ENCODE measurements around the gene AIMP1.
A peak's percentile ranks its signal among the peaks of the same experiment; 100 is the strongest.

The AIMP1 gene

GRCh38 chr4:106315968-106316772 lies at the start of gene AIMP1, which contains the start of gene TBCK:
AIMP1 (plus strand) TSS chr4:106316550; CDS start chr4:106325010, 8,460 bp downstream.
TBCK (minus strand) TSS chr4:106316209; CDS start chr4:106308960, 7,249 bp downstream.
- H3K4me1 ChIP-seq (ENCODE audit: insufficient read depth, low read length) = peaks cover 5% of the 10 kb centered on the region; the same call in 1 of the 2 replicates
- H3K27me3 ChIP-seq (ENCODE audit: insufficient read depth, low read length) = no peaks in the 10 kb centered on the region
- peaks cover 6% of the 10 kb centered on the region; the same call in 1 of the 2 replicates for H3K9me3 ChIP-seq (ENCODE audit: insufficient read depth, low read depth, low read length)
- peak within 1 kb of the TSS; percentile 86 for H3K4me3 ChIP-seq (ENCODE audit: low read length)
- peak within 1 kb of the TSS; percentile 93 for H3K9ac ChIP-seq (ENCODE audit: low read depth, low read length)
- no peaks in the 10 kb centered on the region for H3K36me3 ChIP-seq (ENCODE audit: insufficient read depth, low read depth, low read length)
- peak within 1 kb of the TSS; percentile 80 for H3K27ac ChIP-seq (ENCODE audit: low read length)

GRCh38 chr4:106268786-106269185 lies 47.6 kb upstream of the AIMP1 start:
- no peak overlapping the region for H3K4me3 ChIP-seq (ENCODE audit: low read length)

GRCh38 chr4:106269711-106270110 lies 46.6 kb upstream of the AIMP1 start:
- no peaks in the 10 kb centered on the region for H3K27me3 ChIP-seq (ENCODE audit: insufficient read depth, low read length)
- no peaks in the 10 kb centered on the region for H3K36me3 ChIP-seq (ENCODE audit: insufficient read depth, low read depth, low read length)
- no peak overlapping the region for H3K9ac ChIP-seq (ENCODE audit: low read depth, low read length)
- peaks cover 2% of the 10 kb centered on the region; the same call in 1 of the 2 replicates for H3K4me1 ChIP-seq (ENCODE audit: insufficient read depth, low read length)
- H3K4me3 ChIP-seq (ENCODE audit: low read length) = no peak overlapping the region
- no peaks in the 10 kb centered on the region; the same call in 1 of the 2 replicates for H3K9me3 ChIP-seq (ENCODE audit: insufficient read depth, low read depth, low read length)
- no peak overlapping the region for H3K27ac ChIP-seq (ENCODE audit: low read length)

More at GRCh38 chr4:106268786-106269185, 47.6 kb upstream of the AIMP1 start:
- Histone ChIP-seq H3K9me3 (ENCODE audit: insufficient read depth, low read depth, low read length) (no peaks in the 10 kb centered on the region; the same call in 1 of the 2 replicates), H3K9ac (ENCODE audit: low read depth, low read length) (no peak overlapping the region), H3K4me1 (ENCODE audit: insufficient read depth, low read length) (no peaks in the 10 kb centered on the region), H3K36me3 (ENCODE audit: insufficient read depth, low read depth, low read length) (no peaks in the 10 kb centered on the region), H3K27me3 (ENCODE audit: insufficient read depth, low read length) (no peaks in the 10 kb centered on the region), H3K27ac (ENCODE audit: low read length) (no peak overlapping the region)

- no peaks in the 10 kb centered on the region for H3K36me3 ChIP-seq (ENCODE audit: insufficient read depth, low read depth, low read length)
- no peak overlapping the region for H3K4me3 ChIP-seq (ENCODE audit: low read length)
- no peaks in the 10 kb centered on the region for H3K27me3 ChIP-seq (ENCODE audit: insufficient read depth, low read length)
- no peaks in the 10 kb centered on the region; the same call in 1 of the 2 replicates for H3K9me3 ChIP-seq (ENCODE audit: insufficient read depth, low read depth, low read length)
- H3K4me1 ChIP-seq (ENCODE audit: insufficient read depth, low read length) = peaks cover 2% of the 10 kb centered on the region; the same call in 1 of the 2 replicates
- H3K27ac ChIP-seq (ENCODE audit: low read length) = no peak overlapping the region
- no peak overlapping the region for H3K9ac ChIP-seq (ENCODE audit: low read depth, low read length)
These were observed 45.6 kb upstream of the AIMP1 start for GRCh38 chr4:106270736-106271135.

- H3K27ac ChIP-seq (ENCODE audit: low read length) = no peak overlapping the region
- peaks cover 2% of the 10 kb centered on the region; the same call in 1 of the 2 replicates for H3K4me1 ChIP-seq (ENCODE audit: insufficient read depth, low read length)
- H3K9me3 ChIP-seq (ENCODE audit: insufficient read depth, low read depth, low read length) = no peaks in the 10 kb centered on the region; the same call in 1 of the 2 replicates
- H3K4me3 ChIP-seq (ENCODE audit: low read length) = no peak overlapping the region
- H3K36me3 ChIP-seq (ENCODE audit: insufficient read depth, low read depth, low read length) = no peaks in the 10 kb centered on the region
- H3K9ac ChIP-seq (ENCODE audit: low read depth, low read length) = no peak overlapping the region
- no peaks in the 10 kb centered on the region for H3K27me3 ChIP-seq (ENCODE audit: insufficient read depth, low read length)
These were observed 42.5 kb upstream of the AIMP1 start for GRCh38 chr4:106273831-106274230.

- no peak overlapping the region for H3K4me3 ChIP-seq (ENCODE audit: low read length)
- H3K9me3 ChIP-seq (ENCODE audit: insufficient read depth, low read depth, low read length) = no peaks in the 10 kb centered on the region; the same call in 1 of the 2 replicates
- no peak overlapping the region for H3K9ac ChIP-seq (ENCODE audit: low read depth, low read length)
- H3K36me3 ChIP-seq (ENCODE audit: insufficient read depth, low read depth, low read length) = no peaks in the 10 kb centered on the region
- no peak overlapping the region for H3K27ac ChIP-seq (ENCODE audit: low read length)
- H3K27me3 ChIP-seq (ENCODE audit: insufficient read depth, low read length) = no peaks in the 10 kb centered on the region
- peaks cover 2% of the 10 kb centered on the region; the same call in 1 of the 2 replicates for H3K4me1 ChIP-seq (ENCODE audit: insufficient read depth, low read length)
These were observed 39.1 kb upstream of the AIMP1 start for GRCh38 chr4:106277140-106277675.

GRCh38 chr4:106284227-106284626 lies 32.1 kb upstream of the AIMP1 start:
- no peaks in the 10 kb centered on the region for H3K27me3 ChIP-seq (ENCODE audit: insufficient read depth, low read length)
- no peaks in the 10 kb centered on the region for H3K36me3 ChIP-seq (ENCODE audit: insufficient read depth, low read depth, low read length)
- H3K27ac ChIP-seq (ENCODE audit: low read length) = no peak overlapping the region
- no peak overlapping the region for H3K9ac ChIP-seq (ENCODE audit: low read depth, low read length)
- H3K4me1 ChIP-seq (ENCODE audit: insufficient read depth, low read length) = no peaks in the 10 kb centered on the region
- H3K4me3 ChIP-seq (ENCODE audit: low read length) = no peak overlapping the region
- H3K9me3 ChIP-seq (ENCODE audit: insufficient read depth, low read depth, low read length) = no peaks in the 10 kb centered on the region

GRCh38 chr4:106286611-106287010 lies 29.7 kb upstream of the AIMP1 start:
- Histone ChIP-seq H3K36me3 (ENCODE audit: insufficient read depth, low read depth, low read length) (no peaks in the 10 kb centered on the region), H3K4me3 (ENCODE audit: low read length) (no peak overlapping the region), H3K4me1 (ENCODE audit: insufficient read depth, low read length) (no peaks in the 10 kb centered on the region), H3K9me3 (ENCODE audit: insufficient read depth, low read depth, low read length) (no peaks in the 10 kb centered on the region), H3K27ac (ENCODE audit: low read length) (no peak overlapping the region), H3K9ac (ENCODE audit: low read depth, low read length) (no peak overlapping the region), H3K27me3 (ENCODE audit: insufficient read depth, low read length) (no peaks in the 10 kb centered on the region)

GRCh38 chr4:106287353-106287969 lies 28.9 kb upstream of the AIMP1 start:
- H3K27ac ChIP-seq (ENCODE audit: low read length) = no peak overlapping the region
- H3K36me3 ChIP-seq (ENCODE audit: insufficient read depth, low read depth, low read length) = no peaks in the 10 kb centered on the region
- no peak overlapping the region for H3K9ac ChIP-seq (ENCODE audit: low read depth, low read length)
- H3K27me3 ChIP-seq (ENCODE audit: insufficient read depth, low read length) = no peaks in the 10 kb centered on the region
- H3K4me1 ChIP-seq (ENCODE audit: insufficient read depth, low read length) = no peaks in the 10 kb centered on the region
- no peaks in the 10 kb centered on the region for H3K9me3 ChIP-seq (ENCODE audit: insufficient read depth, low read depth, low read length)
- no peak overlapping the region for H3K4me3 ChIP-seq (ENCODE audit: low read length)

- H3K9me3 ChIP-seq (ENCODE audit: insufficient read depth, low read depth, low read length) = no peaks in the 10 kb centered on the region
- H3K36me3 ChIP-seq (ENCODE audit: insufficient read depth, low read depth, low read length) = peaks cover 12% of the 10 kb centered on the region
- no peaks in the 10 kb centered on the region for H3K27me3 ChIP-seq (ENCODE audit: insufficient read depth, low read length)
- no peaks in the 10 kb centered on the region for H3K4me1 ChIP-seq (ENCODE audit: insufficient read depth, low read length)
- no peak overlapping the region for H3K4me3 ChIP-seq (ENCODE audit: low read length)
- no peak overlapping the region for H3K9ac ChIP-seq (ENCODE audit: low read depth, low read length)
- no peak overlapping the region for H3K27ac ChIP-seq (ENCODE audit: low read length)
These were observed 26.6 kb upstream of the AIMP1 start for GRCh38 chr4:106289737-106290136.

- Histone ChIP-seq H3K4me1 (ENCODE audit: insufficient read depth, low read length) (peaks cover under 1% of the 10 kb centered on the region; the same call in 1 of the 2 replicates), H3K9ac (ENCODE audit: low read depth, low read length) (no peak overlapping the region), H3K27ac (ENCODE audit: low read length) (no peak overlapping the region), H3K27me3 (ENCODE audit: insufficient read depth, low read length) (no peaks in the 10 kb centered on the region), H3K9me3 (ENCODE audit: insufficient read depth, low read depth, low read length) (no peaks in the 10 kb centered on the region), H3K36me3 (ENCODE audit: insufficient read depth, low read depth, low read length) (peaks cover 15% of the 10 kb centered on the region), H3K4me3 (ENCODE audit: low read length) (no peak overlapping the region)
These were observed 24.7 kb upstream of the AIMP1 start for GRCh38 chr4:106291678-106292077.

Measured in iPS-20b (cell line).